Measurements from ENCODE around the gene SLC6A7. TPM values are rescaled to one million over a fixed set of nuclear protein-coding genes. Genes with fewer than 3 reads are reported as not detected.
"Not testable (repeated sequence)": the region's sequence is repeated elsewhere in the genome, so short reads cannot be mapped to it uniquely, and the experiment has no call there.

SLC6A7 gene
- total RNA-seq, 1 experiment from 2014 or later, result not detected

GRCh38 chr5:150230842-150231241 lies 41.0 kb downstream of the SLC6A7 start:
- Mint-ChIP-seq H3K4me1 (ENCODE audit: low read depth, unreplicated experiment) (no peaks in the 10 kb centered on the region), H3K4me3 (ENCODE audit: low read depth, unreplicated experiment) (no peak overlapping the region), H3K36me3 (ENCODE audit: insufficient read depth, unreplicated experiment) (no peaks in the 10 kb centered on the region), H3K27ac (ENCODE audit: unreplicated experiment) (no peak overlapping the region), H3K9me3 (ENCODE audit: low read depth, unreplicated experiment) (no peaks in the 10 kb centered on the region), H3K27me3 (ENCODE audit: unreplicated experiment) (peaks cover 28% of the 10 kb centered on the region)
- CTCF ChIA-PET, result interaction anchor here (0.6 to 0.8 kb wide), 2 partner anchors 13 to 103 kb away, joined by 3 to 7 read pairs; no protein-coding TSS in a partner anchor
- TF ChIP-seq CTCF (IDR thresholded peaks at IDR 0.05; ENCODE audit: unreplicated experiment), result no peak
- no TSS peak for BruUV-seq (replicated peaks)
- DNase-seq, result no peak
- intact Hi-C loops (cut with micrococcal nuclease; ENCODE audit: unreplicated experiment), result no loop called here

GRCh38 chr5:150233706-150234105 lies 43.8 kb downstream of the SLC6A7 start:
- H3K9me3 Mint-ChIP-seq (ENCODE audit: low read depth, unreplicated experiment); H3K4me1 Mint-ChIP-seq (ENCODE audit: low read depth, unreplicated experiment); H3K36me3 Mint-ChIP-seq (ENCODE audit: insufficient read depth, unreplicated experiment); H3K27ac Mint-ChIP-seq (ENCODE audit: unreplicated experiment); BruUV-seq (replicated peaks); DNase-seq; intact Hi-C loops (cut with micrococcal nuclease; ENCODE audit: unreplicated experiment); H3K4me3 Mint-ChIP-seq (ENCODE audit: low read depth, unreplicated experiment): not testable (repeated sequence)
- H3K27me3 Mint-ChIP-seq (ENCODE audit: unreplicated experiment), result peaks cover 24% of the 10 kb centered on the region
- CTCF ChIA-PET, result interaction anchor here (0.8 kb wide), 1 partner anchor 170 kb away, joined by 3 read pairs; no protein-coding TSS in a partner anchor

- Mint-ChIP-seq H3K36me3 (ENCODE audit: insufficient read depth, unreplicated experiment) (no peaks in the 10 kb centered on the region), H3K4me3 (ENCODE audit: low read depth, unreplicated experiment) (no peak overlapping the region), H3K4me1 (ENCODE audit: low read depth, unreplicated experiment) (no peaks in the 10 kb centered on the region), H3K9me3 (ENCODE audit: low read depth, unreplicated experiment) (no peaks in the 10 kb centered on the region), H3K27me3 (ENCODE audit: unreplicated experiment) (peaks cover 28% of the 10 kb centered on the region), H3K27ac (ENCODE audit: unreplicated experiment) (no peak overlapping the region)
- no TSS peak for BruUV-seq (replicated peaks)
- no peak for DNase-seq
- no peak for TF ChIP-seq CTCF (IDR thresholded peaks at IDR 0.05; ENCODE audit: unreplicated experiment)
- CTCF ChIA-PET, result no interaction called here
- intact Hi-C loops (cut with micrococcal nuclease; ENCODE audit: unreplicated experiment), result no loop called here
Measured at GRCh38 chr5:150234576-150235499, 45.0 kb downstream of the SLC6A7 start.

GRCh38 chr5:150235500-150235854 lies 45.6 kb downstream of the SLC6A7 start:
- intact Hi-C loops (cut with micrococcal nuclease; ENCODE audit: unreplicated experiment), result no loop called here
- peaks cover 28% of the 10 kb centered on the region for H3K27me3 Mint-ChIP-seq (ENCODE audit: unreplicated experiment)
- H3K4me1 Mint-ChIP-seq (ENCODE audit: low read depth, unreplicated experiment), result no peaks in the 10 kb centered on the region
- CTCF ChIA-PET, result no interaction called here
- H3K36me3 Mint-ChIP-seq (ENCODE audit: insufficient read depth, unreplicated experiment), result no peaks in the 10 kb centered on the region
- no peak overlapping the region for H3K27ac Mint-ChIP-seq (ENCODE audit: unreplicated experiment)
- BruUV-seq (replicated peaks), result no TSS peak
- H3K4me3 Mint-ChIP-seq (ENCODE audit: low read depth, unreplicated experiment), result no peak overlapping the region
- DNase-seq, result no peak
- no peaks in the 10 kb centered on the region for H3K9me3 Mint-ChIP-seq (ENCODE audit: low read depth, unreplicated experiment)
- TF ChIP-seq CTCF (IDR thresholded peaks at IDR 0.05; ENCODE audit: unreplicated experiment), result no peak

- no peak for DNase-seq
- no peak overlapping the region for H3K4me3 Mint-ChIP-seq (ENCODE audit: low read depth, unreplicated experiment)
- H3K27ac Mint-ChIP-seq (ENCODE audit: unreplicated experiment), result no peak overlapping the region
- no peaks in the 10 kb centered on the region for H3K36me3 Mint-ChIP-seq (ENCODE audit: insufficient read depth, unreplicated experiment)
- CTCF ChIA-PET, result no interaction called here
- H3K9me3 Mint-ChIP-seq (ENCODE audit: low read depth, unreplicated experiment), result no peaks in the 10 kb centered on the region
- H3K27me3 Mint-ChIP-seq (ENCODE audit: unreplicated experiment), result peaks cover 35% of the 10 kb centered on the region
- intact Hi-C loops (cut with micrococcal nuclease; ENCODE audit: unreplicated experiment), result no loop called here
- no peak for TF ChIP-seq CTCF (IDR thresholded peaks at IDR 0.05; ENCODE audit: unreplicated experiment)
- BruUV-seq (replicated peaks), result no TSS peak
- H3K4me1 Mint-ChIP-seq (ENCODE audit: low read depth, unreplicated experiment), result no peaks in the 10 kb centered on the region
Measured at GRCh38 chr5:150236313-150236712, 46.5 kb downstream of the SLC6A7 start.
